ENCODE data around the gene MCM9. TPM values are rescaled to one million over a fixed set of nuclear protein-coding genes. Genes with fewer than 3 reads are reported as not detected.

MCM9 gene
- total RNA-seq, 4 donors from 2014 or later: 17.3 to 38.8 (median 23.0) TPM

GRCh38 chr6:118825661-118826060 lies 109.3 kb downstream of the MCM9 start:
- no peaks in the 10 kb centered on the region for H3K4me1 ChIP-seq
- no peaks in the 10 kb centered on the region for H3K27me3 ChIP-seq
- peaks cover 0 to 54% (median 3%) of the 10 kb centered on the region in 3 donors for H3K36me3 ChIP-seq
- no peaks in the 10 kb centered on the region for H3K9me3 ChIP-seq
- DNase-seq: no peak
- no peak overlapping the region for H3K27ac ChIP-seq
- TF ChIP-seq POLR2A (IDR thresholded peaks at IDR 0.05) (no peak), CTCF (IDR thresholded peaks at IDR 0.05) (no peak)
- H3K4me3 ChIP-seq: no peak overlapping the region

- Histone ChIP-seq H3K4me3 (no peak overlapping the region), H3K9me3 (no peaks in the 10 kb centered on the region), H3K27ac (no peak overlapping the region), H3K36me3 (peaks cover 0 to 15% (median 0%) of the 10 kb centered on the region in 3 donors), H3K27me3 (no peaks in the 10 kb centered on the region), H3K4me1 (no peaks in the 10 kb centered on the region)
- DNase-seq: no peak
- TF ChIP-seq POLR2A (IDR thresholded peaks at IDR 0.05) (no peak), CTCF (IDR thresholded peaks at IDR 0.05) (no peak)
Measured at GRCh38 chr6:118815495-118815894, 119.5 kb downstream of the MCM9 start.

- TF ChIP-seq CTCF (IDR thresholded peaks at IDR 0.05): no peak
- no peak for TF ChIP-seq POLR2A (IDR thresholded peaks at IDR 0.05)
- no peaks in the 10 kb centered on the region for H3K9me3 ChIP-seq
- no peak overlapping the region for H3K4me3 ChIP-seq
- H3K27me3 ChIP-seq: no peaks in the 10 kb centered on the region
- no peak for DNase-seq
- no peak overlapping the region for H3K27ac ChIP-seq
- H3K4me1 ChIP-seq: peaks cover 0 to 13% (median 0%) of the 10 kb centered on the region in 4 donors
- peaks cover 0 to 15% (median 0%) of the 10 kb centered on the region in 3 donors for H3K36me3 ChIP-seq
Measured at GRCh38 chr6:118813775-118814174, 121.2 kb downstream of the MCM9 start.

- Histone ChIP-seq H3K27ac (no peak overlapping the region), H3K9me3 (no peaks in the 10 kb centered on the region), H3K4me3 (no peak overlapping the region), H3K4me1 (peaks cover 0 to 13% (median 0%) of the 10 kb centered on the region in 4 donors), H3K36me3 (peaks cover 0 to 15% (median 0%) of the 10 kb centered on the region in 3 donors), H3K27me3 (no peaks in the 10 kb centered on the region)
- TF ChIP-seq CTCF (IDR thresholded peaks at IDR 0.05): no peak
- TF ChIP-seq POLR2A (IDR thresholded peaks at IDR 0.05): no peak
- DNase-seq: no peak
Measured at GRCh38 chr6:118812970-118813369, 122.0 kb downstream of the MCM9 start.

GRCh38 chr6:118810420-118811027 lies 124.4 kb downstream of the MCM9 start:
- Histone ChIP-seq H3K27me3 (no peaks in the 10 kb centered on the region), H3K27ac (peak overlapping the region; percentile 18 to 48 (median 24)), H3K4me3 (no peak overlapping the region), H3K36me3 (peaks cover 0 to 8% (median 0%) of the 10 kb centered on the region in 3 donors), H3K4me1 (peaks cover 0 to 13% (median 0%) of the 10 kb centered on the region in 4 donors), H3K9me3 (no peaks in the 10 kb centered on the region)
- peak in 2 of 3 donors; percentile 86 to 91 for DNase-seq
- no peak for TF ChIP-seq CTCF (IDR thresholded peaks at IDR 0.05)
- TF ChIP-seq POLR2A (IDR thresholded peaks at IDR 0.05): no peak

Measured in Peyer's patch (tissue), 4 donors.